GM13977 (cell line): ENCODE results near the gene CA4.

ENCODE experiments used
- DNase-seq: peaks from one replicate; pipeline ENCODE4 v3.0.0; 2012; ENCODE audit warnings: low spot score
- in situ Hi-C: fragments of 300-500 bp; cut with MboI; formaldehyde crosslinking; loops from one replicate; pipeline ENCODE4 v1.12.0; 2022; ENCODE audit warnings: low sequenced_read_pairs, low pct_unique_long_range_greater_than_20kb, mixed read lengths, inconsistent platforms; ENCODE audit not compliant: unreplicated experiment
- TF ChIP-seq, protein P1 (sequence below): IDR thresholded peaks from 2 replicates; pipeline ENCODE4 v1.5.1; 2012; ENCODE audit warnings: mild to moderate bottlenecking, control low read depth; ENCODE audit not compliant: insufficient read depth; ENCODE audit errors: extremely low read depth, missing control alignments

The CA4 gene

DNA sequence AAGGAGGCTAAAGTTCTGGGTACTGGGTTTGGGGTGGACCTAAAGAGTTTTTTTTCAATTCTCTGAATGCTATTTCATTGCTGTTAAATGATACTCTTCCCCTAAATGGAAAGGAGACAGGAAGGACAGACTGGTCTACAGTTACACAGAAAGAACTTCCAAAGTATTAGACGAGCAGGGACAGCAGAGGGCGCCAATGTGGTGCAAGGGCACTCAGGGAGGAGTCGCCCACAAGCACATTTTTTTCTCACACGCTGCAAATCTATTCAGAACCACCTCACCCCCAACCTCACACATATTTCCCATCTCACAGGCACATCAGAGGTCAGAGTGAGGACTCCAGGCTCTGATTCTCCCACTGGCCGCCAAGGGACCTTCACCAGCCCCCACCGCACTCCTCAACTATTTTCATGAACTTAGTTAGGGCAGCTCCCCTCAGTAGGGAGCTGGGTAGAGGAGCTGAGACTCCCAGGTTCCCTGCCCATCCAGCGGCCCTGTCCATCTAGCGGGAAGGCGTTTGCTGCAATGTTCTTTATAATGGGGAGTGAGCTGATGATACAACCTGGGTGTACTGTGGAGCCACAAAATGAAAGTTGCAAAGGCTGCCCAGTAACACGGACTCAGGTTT lies 6.8 kb upstream of the CA4 start:
- TF ChIP-seq, protein P1, sequence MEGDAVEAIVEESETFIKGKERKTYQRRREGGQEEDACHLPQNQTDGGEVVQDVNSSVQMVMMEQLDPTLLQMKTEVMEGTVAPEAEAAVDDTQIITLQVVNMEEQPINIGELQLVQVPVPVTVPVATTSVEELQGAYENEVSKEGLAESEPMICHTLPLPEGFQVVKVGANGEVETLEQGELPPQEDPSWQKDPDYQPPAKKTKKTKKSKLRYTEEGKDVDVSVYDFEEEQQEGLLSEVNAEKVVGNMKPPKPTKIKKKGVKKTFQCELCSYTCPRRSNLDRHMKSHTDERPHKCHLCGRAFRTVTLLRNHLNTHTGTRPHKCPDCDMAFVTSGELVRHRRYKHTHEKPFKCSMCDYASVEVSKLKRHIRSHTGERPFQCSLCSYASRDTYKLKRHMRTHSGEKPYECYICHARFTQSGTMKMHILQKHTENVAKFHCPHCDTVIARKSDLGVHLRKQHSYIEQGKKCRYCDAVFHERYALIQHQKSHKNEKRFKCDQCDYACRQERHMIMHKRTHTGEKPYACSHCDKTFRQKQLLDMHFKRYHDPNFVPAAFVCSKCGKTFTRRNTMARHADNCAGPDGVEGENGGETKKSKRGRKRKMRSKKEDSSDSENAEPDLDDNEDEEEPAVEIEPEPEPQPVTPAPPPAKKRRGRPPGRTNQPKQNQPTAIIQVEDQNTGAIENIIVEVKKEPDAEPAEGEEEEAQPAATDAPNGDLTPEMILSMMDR = peak; percentile 89
- DNase-seq = peak; percentile 80
- in situ Hi-C loops = loop anchor here (25.0 kb wide), 2 partner anchors 269 to 494 kb away; partner anchors contain the start of gene CHCT1

DNA sequence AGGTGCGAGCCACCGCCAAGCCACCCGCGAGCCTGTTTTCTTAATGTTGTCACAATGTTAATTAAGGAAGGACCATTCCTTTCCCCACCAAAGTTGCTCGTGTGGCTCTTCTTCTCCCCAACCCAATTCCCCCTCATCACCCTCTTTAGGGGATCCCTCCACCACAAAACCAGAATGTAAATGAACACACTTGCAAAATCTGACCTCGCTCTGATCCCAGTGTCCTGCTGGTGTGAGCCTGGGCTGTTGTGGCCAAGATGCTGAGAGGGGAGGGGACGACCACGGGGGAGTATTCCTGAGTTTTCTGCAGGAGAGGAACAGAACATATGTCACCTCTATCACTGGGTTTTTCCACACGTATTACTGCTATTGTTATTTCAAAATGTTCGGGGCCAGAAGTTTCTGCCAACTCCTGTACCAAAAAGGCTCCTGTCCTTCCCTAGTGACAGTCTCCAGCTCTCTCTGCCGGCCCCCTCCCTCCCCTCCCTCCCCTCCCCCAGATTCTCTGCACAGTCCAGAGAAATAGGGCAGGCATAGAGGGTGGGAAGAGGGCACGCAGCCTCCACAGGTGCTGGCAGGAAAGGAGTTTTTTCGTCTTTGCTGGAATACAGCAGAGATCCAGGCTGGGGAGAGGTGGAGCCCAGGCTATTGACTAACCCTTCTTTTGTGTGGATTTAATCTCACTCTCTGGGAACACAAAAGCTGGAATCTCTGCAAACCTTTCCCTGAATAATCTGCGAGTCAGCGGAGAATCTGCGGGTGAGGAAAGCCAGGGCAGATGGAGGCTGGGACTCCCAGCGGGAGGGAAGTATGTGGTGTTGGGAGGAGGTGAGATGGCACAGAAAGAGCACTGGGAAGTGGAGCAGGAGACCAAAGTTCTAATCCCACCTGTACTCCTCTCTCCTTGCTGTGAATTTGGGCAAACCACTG lies 4.5 kb upstream of the CA4 start:
- no peak for DNase-seq
- TF ChIP-seq, protein P1 = no peak
- in situ Hi-C loops = loop anchor here (25.0 kb wide), 2 partner anchors 267 to 492 kb away; partner anchors contain the start of gene CHCT1

DNA sequence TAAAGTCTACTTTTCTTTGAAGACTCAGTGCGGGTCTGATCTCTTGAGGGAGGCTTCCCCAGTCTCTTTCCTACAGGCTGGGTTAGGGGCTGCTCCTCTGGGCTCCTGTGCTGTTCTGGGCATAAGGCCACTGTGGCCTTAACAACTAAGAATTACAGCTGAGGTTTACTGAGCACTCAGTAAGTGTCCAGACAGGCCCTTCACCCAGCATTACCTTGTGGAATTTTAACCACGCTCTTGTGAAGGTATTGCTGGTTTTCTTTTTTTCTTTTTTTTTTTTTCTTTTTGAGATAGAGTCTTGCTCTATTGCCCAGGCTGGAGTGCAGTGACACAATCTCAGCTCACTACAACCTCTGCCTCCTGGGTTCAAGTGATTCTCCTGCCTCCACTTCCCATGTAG lies 3.6 kb upstream of the CA4 start:
- TF ChIP-seq, protein P1 = no peak
- DNase-seq = no peak
- in situ Hi-C loops = loop anchor here (25.0 kb wide), 2 partner anchors 266 to 491 kb away; partner anchors contain the start of gene CHCT1

DNA sequence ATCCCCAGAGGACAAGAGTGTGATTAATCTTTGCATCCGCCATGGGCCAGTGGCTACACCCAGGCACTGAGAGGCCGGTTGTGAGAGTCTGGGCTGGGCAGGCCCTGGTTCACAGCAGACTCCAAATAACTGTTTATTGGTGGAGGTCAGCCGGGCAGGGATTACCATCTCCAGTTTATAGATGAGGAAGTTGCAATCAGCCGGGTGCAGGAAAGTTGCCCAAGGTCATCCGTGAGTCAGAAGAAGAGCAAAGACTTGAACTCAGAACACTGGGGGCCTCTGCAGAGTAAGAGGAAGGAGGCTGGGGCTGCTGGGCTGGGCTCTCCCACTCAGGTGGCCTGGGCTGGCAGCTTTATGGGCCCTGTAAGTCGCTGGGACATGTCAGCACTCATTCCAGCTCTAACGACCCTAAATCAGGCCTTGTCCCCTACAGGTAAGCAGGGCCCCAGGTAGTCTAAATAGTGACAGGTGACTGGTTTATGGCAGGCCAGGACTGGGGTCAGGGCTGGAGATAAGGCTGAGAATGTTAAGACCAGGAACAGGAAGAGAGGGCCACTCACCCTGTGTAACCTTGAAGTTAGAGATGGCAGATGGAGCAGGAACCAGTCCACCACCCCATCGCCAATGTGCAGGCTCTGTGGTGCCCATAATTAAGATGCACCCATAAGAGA lies 2.1 kb upstream of the CA4 start:
- TF ChIP-seq, protein P1 = no peak
- in situ Hi-C loops = loop anchor here (25.0 kb wide), 2 partner anchors 265 to 490 kb away; partner anchors contain the start of gene CHCT1
- no peak for DNase-seq

DNA sequence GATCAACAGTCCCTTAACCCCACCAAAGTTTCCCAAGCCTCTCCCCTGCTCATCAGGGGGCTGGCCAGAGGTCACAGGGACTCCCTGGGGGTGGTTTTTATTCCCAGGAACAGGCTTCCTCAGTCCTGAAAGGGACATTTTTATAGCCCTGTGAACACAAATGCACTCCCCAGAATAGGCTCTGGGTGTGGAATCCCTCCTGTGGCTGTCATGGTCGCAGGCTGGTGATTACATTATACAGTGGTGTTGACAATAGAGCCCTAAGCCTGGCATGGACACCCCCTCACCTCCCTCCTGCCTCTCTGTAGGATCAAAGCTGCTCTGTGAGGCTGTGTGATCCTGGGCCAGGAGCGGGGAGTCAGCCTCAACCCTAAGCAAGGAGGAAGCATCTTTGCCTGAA lies 1.4 kb upstream of the CA4 start:
- in situ Hi-C loops = loop anchor here (25.0 kb wide), 2 partner anchors 264 to 489 kb away; partner anchors contain the start of gene CHCT1
- DNase-seq = peak; percentile 20
- TF ChIP-seq, protein P1 = no peak

DNA sequence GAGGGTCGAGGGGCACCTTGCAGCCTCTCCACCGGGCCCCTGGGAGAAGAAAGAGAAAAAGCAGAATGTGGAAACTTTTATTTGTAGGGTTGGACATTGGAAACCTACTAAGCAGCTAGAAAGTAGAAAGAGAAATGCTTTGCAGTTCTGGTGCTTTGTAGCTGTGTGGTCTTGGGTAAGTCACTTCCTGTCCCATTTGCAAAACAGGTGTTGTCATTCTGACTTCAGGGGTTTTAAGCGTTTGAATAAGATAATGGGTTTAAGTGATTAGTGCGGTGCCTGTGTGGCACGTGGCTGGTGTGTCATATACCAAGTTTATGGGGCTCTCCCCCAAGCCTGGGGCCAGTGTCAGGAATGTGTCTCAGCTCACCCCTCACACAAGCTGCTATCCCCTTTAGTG lies 1.6 kb downstream of the CA4 start:
- in situ Hi-C loops = no loop called here
- peak; percentile 48 for DNase-seq
- TF ChIP-seq, protein P1 = no peak
